ENCODE results near the gene CRYBA2.

GRCh38 chr2:219030177-219030940, 37.1 kb upstream of the CRYBA2 start:
- TF ChIP-seq POLR2AphosphoS5 (IDR thresholded peaks at IDR 0.05; ENCODE audit: control insufficient read depth, insufficient read depth, low read depth, low read length), result no peak
- no peak for TF ChIP-seq CTCF (IDR thresholded peaks at IDR 0.05 in 2 of 3, conservative IDR thresholded peaks at IDR 0.05 in 1 of 3; ENCODE audit: insufficient read depth in 2 of 3, low read depth in 1 of 3, low read length in 3 of 3)
- no peak for TF ChIP-seq AFF4 (CRISPR knock-in tag; IDR thresholded peaks at IDR 0.05)
- no peak for TF ChIP-seq SMC3 (conservative IDR thresholded peaks at IDR 0.05; ENCODE audit: insufficient read depth, low read depth, low read length)
- TF ChIP-seq DDX20 (tag; IDR thresholded peaks at IDR 0.05; ENCODE audit: low read depth), result no peak
- no peak for TF ChIP-seq RBM22 (IDR thresholded peaks at IDR 0.05; ENCODE audit: low read depth, low read length, poor library complexity, severe bottlenecking)
- no peak for TF ChIP-seq E2F6 (IDR thresholded peaks at IDR 0.05; ENCODE audit: borderline replicate concordance in 1 of 2, extremely low read depth in 1 of 2, insufficient read depth in 1 of 2, insufficient read length in 1 of 2, low read depth in 1 of 2, low read length in 1 of 2, poor library complexity in 1 of 2, severe bottlenecking in 1 of 2)

Measured in K562 (cell line).